MM.1S (cell line): ENCODE data around the gene POGLUT3.

Experiments
- CTCF ChIP-seq: fragments of 300-600 bp; sonication (generic); IDR thresholded peaks from 2 replicates; pipeline ENCODE4 v1.5.1; 2016; ENCODE audit warnings: antibody characterized with exemption, low read length, mixed read lengths
- EZH2 ChIP-seq: fragments of 300-600 bp; sonication (generic); optimal IDR thresholded peaks from 2 replicates; pipeline ENCODE3; 2017; ENCODE audit warnings: low read depth, mild to moderate bottlenecking, antibody characterized with exemption, low read length, mixed read lengths
- EZH2phosphoT487 ChIP-seq: fragments of 300-600 bp; sonication (generic); IDR thresholded peaks from 2 replicates; pipeline ENCODE4 v1.6.1; 2018; ENCODE audit warnings: antibody characterized with exemption, low read length

GRCh38 chr11:108508653-108509593 lies 10.7 kb upstream of the POGLUT3 start:
- TF ChIP-seq CTCF (no peak), EZH2 (no peak), EZH2phosphoT487 (no peak)
